ENCODE measurements around the gene ALDOA. TPM values are rescaled to one million over a fixed set of nuclear protein-coding genes. Genes with fewer than 3 reads are reported as not detected.
A peak's percentile ranks its signal among the peaks of the same experiment; 100 is the strongest.

The ALDOA gene
- total RNA-seq, 2 donors from 2014 or later = 1,322 to 2,822 TPM

DNA sequence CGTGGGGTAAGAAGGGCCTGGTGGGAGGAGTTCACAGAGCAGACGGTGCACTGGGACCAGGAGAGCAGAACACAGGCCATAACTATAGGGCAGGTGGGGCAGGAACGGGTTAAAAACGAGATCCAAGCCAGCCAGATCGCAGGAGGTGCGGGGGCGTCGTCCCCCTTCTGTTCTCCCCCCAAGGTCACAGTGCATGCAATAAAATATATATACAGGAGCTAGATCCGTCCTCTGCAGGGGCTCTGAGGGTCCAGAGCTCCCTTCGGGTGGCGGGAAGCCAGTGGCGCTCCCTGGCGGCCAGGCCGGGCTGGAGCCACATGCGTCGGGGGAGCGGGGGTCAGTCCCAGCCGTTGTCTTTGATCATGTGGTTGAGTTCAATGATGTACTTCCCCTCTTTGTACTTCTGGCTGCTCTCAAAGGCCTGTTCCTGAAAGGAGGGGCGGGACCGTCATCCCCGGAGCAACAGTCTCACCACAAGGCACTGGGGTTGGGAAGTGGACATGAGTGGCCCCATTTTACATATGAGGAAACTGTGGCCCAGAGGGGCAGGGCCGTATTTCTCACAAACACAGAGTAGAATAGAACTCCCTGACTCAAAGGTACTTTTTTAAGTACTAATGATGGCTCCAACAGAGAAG lies 26.9 kb downstream of the ALDOA start:
- ATAC-seq (peak; percentile 47 to 73), DNase-seq (ENCODE audit: low spot score in 2 of 2) (peak; percentile 73 to 92)
- Mint-ChIP-seq H3K9me3 (peaks cover under 1 to 8% of the 10 kb centered on the region in 2 donors), H3K36me3 (peaks cover 22 to 26% of the 10 kb centered on the region in 2 donors), H3K27ac (peak overlapping the region; percentile 94)

- no peak for ATAC-seq
- H3K9me3 Mint-ChIP-seq = peaks cover 5 to 12% of the 10 kb centered on the region in 2 donors
- peaks cover 27 to 36% of the 10 kb centered on the region in 2 donors for H3K36me3 Mint-ChIP-seq
- DNase-seq (ENCODE audit: low spot score in 2 of 2) = no peak
- peak overlapping the region; percentile 90 to 94 for H3K27ac Mint-ChIP-seq
These were observed 29.1 kb downstream of the ALDOA start for GRCh38 chr16:30094541-30095165.

DNA sequence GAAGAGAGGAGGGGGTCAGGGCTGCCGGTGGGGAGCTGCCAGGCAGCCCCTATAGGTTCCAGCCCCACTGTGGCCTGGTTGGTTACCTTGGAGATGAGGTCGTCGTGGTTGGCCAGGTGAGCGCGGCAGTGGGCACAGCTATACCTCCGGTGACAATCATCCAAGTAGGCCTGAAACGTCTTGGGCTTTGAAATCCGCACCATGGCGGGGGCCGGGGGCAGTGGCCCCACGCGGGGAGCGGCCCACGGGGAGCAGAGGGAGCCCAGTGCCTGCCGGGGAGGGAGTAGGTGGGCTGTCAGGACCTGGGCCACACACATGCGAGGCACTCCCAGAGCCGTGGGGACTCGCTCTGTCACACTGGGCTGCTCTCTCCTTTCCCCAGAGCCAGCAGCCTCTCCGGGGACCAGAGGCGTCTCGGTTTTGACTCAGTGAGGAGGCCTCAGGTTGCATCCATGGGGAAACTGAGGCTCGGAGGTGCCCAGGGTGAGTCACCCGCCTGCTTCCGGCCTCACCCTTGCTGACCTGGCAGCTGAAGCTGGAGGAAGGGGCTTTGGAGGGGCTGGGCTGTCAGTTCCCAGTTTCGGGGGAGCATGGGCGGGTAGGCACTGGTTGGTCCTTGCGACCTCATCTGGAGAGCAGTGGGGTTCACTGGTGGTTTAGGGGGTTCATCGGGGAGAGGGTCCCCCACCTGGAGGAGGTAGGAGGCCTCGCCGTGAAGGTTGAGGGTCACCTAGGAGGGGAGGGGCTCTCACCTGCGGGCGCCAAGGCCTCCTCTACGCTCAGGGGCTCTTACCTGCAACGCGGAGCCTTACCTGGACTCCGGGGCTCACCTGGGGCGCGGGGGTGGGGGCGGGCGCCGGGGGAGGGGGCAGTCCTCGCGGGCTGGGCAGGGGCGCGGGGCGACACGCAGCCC lies 29.9 kb downstream of the ALDOA start:
- no peak for ATAC-seq
- Mint-ChIP-seq H3K27ac (peak overlapping the region; percentile 94 to 96), H3K36me3 (peaks cover 27 to 36% of the 10 kb centered on the region in 2 donors), H3K9me3 (peaks cover 5 to 12% of the 10 kb centered on the region in 2 donors)
- peak in 1 of 2 donors; percentile 81 for DNase-seq (ENCODE audit: low spot score in 2 of 2)

DNA sequence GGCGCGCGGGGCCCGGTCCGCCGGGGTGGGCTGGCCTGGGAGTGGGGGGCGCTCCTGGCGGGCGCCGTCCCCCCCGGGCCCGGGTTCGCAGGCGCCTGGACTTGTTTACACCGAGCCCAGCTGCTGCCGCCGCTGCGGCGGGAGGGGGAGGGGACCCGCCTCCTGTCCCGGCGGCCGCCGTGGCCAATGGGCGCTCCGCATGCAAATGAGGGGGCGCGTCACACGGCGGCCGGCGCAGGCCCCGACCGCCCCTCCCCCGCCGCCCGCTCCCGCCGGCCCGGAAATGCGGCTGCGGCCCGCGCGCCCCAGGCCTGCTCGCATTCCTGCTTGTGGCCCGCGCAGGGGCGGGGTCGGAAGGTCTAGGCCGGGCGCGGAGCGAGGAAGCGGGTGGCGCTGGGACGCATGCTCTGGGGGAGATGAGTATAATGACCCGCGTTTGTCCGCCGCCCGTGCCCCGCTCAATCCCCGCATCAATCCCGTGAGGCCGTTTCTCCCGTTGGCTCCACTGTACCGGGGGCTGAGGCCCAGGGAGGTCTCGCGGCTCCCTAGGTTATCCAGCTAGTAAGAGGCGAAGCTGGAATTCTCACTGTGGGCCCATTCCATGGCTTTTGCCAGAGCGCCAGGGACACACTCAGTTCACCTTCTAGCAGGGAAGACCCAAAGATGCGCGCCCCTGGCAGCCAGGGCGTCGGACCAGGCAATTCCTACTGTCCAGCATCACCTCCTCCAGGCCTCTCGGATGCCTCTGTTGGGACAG lies 30.7 kb downstream of the ALDOA start, which contains the start of gene YPEL3:
YPEL3 (minus strand) TSS at position 109 of the 757 bp plus-strand sequence. CDS start 731 bp downstream, outside the sequence.
- peaks cover 5 to 12% of the 10 kb centered on the region in 2 donors for H3K9me3 Mint-ChIP-seq
- peak within 1 kb of the TSS; percentile 94 to 96 for H3K27ac Mint-ChIP-seq
- DNase-seq (ENCODE audit: low spot score in 2 of 2) = peak; percentile 88 to 93
- peak; percentile 56 to 74 for ATAC-seq
- peaks cover 27 to 36% of the 10 kb centered on the region in 2 donors for H3K36me3 Mint-ChIP-seq

- peaks cover 5 to 12% of the 10 kb centered on the region in 2 donors for H3K9me3 Mint-ChIP-seq
- peaks cover 27 to 36% of the 10 kb centered on the region in 2 donors for H3K36me3 Mint-ChIP-seq
- ATAC-seq (no peak), DNase-seq (ENCODE audit: low spot score in 2 of 2) (no peak)
- peak overlapping the region; percentile 94 to 95 for H3K27ac Mint-ChIP-seq
These were observed 31.5 kb downstream of the ALDOA start for GRCh38 chr16:30096862-30097563.

DNA sequence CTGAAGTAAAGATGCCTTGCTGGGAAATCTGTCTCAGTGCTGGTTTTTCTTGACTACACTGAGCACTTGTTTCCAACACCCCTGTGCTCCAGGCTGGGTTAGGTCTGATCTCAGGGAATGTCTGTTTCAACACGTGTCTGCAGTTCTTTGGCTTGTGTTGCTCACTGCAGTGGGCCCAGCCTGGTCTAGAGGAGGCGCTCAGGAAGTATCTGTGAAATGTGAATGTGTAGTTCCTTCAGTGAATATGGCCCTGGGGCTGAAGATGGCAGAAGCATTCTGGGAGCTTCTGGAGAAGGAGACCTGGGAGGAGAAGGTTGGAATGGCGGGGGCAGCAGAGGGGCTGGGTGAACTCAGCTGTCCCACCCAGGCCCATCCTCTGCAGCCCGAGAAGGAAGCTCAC lies 38.5 kb downstream of the ALDOA start:
- Mint-ChIP-seq H3K27ac (peak overlapping the region in 1 of 2 donors; percentile 58), H3K9me3 (no peaks in the 10 kb centered on the region), H3K36me3 (peaks cover 0 to 14% of the 10 kb centered on the region in 2 donors)
- DNase-seq (ENCODE audit: low spot score in 2 of 2) (no peak), ATAC-seq (no peak)

DNA sequence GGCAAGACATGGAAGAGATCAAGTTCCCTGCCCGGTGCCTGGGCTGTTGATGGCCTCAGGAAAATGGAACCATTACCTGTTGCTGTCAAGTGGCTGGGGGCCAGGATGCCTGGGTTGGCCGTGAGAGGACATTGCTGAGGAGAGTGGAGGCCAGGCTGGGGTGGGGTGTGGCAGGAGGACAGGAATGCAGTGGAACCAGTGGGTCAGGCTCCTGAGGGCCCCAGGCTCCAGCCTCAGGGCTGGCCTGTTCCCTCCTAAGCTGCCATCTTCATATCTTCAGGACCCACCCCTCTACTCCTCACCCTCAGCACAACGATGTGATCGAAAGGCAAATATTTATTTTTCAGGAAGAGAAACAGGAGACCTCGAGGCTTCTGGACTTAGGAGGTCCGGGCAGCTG lies 38.9 kb downstream of the ALDOA start:
- DNase-seq (ENCODE audit: low spot score in 2 of 2) (no peak), ATAC-seq (peak in 1 of 2 donors; percentile 7)
- Mint-ChIP-seq H3K9me3 (no peaks in the 10 kb centered on the region), H3K36me3 (peaks cover 0 to 14% of the 10 kb centered on the region in 2 donors), H3K27ac (peak overlapping the region in 1 of 2 donors; percentile 58)

GRCh38 chr16:30108059-30108850 lies 42.7 kb downstream of the ALDOA start:
- peaks cover 0 to 14% of the 10 kb centered on the region in 2 donors for H3K36me3 Mint-ChIP-seq
- DNase-seq (ENCODE audit: low spot score in 2 of 2) = no peak
- no peak for ATAC-seq
- H3K27ac Mint-ChIP-seq = no peak overlapping the region
- no peaks in the 10 kb centered on the region for H3K9me3 Mint-ChIP-seq

DNA sequence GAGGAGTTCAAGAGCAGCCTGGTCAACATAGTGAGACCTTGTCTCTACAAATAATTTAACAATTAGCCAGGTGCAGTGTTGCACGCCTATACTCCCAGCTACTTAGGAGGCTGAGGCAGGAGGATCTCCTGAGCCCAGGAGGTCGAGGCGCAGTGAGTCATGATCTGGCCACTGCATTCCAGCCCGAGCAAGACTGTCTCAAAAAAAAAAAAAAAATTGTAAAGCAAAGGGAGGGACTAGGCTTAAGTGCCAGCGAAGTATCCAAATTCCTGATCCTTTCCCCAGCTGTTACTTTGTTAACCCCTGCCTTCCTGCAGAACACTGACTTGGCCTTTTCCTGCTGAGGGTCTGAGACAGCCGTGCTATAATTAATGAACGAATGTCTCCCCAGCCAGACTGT lies 45.1 kb downstream of the ALDOA start:
- Mint-ChIP-seq H3K36me3 (no peaks in the 10 kb centered on the region), H3K9me3 (no peaks in the 10 kb centered on the region), H3K27ac (peak overlapping the region in 1 of 2 donors; percentile 18)
- DNase-seq (ENCODE audit: low spot score in 2 of 2) (no peak), ATAC-seq (no peak)

- Mint-ChIP-seq H3K27ac (peak overlapping the region in 1 of 2 donors; percentile 77), H3K36me3 (no peaks in the 10 kb centered on the region), H3K9me3 (no peaks in the 10 kb centered on the region)
These were observed 46.9 kb downstream of the ALDOA start for GRCh38 chr16:30112197-30113030.

DNA sequence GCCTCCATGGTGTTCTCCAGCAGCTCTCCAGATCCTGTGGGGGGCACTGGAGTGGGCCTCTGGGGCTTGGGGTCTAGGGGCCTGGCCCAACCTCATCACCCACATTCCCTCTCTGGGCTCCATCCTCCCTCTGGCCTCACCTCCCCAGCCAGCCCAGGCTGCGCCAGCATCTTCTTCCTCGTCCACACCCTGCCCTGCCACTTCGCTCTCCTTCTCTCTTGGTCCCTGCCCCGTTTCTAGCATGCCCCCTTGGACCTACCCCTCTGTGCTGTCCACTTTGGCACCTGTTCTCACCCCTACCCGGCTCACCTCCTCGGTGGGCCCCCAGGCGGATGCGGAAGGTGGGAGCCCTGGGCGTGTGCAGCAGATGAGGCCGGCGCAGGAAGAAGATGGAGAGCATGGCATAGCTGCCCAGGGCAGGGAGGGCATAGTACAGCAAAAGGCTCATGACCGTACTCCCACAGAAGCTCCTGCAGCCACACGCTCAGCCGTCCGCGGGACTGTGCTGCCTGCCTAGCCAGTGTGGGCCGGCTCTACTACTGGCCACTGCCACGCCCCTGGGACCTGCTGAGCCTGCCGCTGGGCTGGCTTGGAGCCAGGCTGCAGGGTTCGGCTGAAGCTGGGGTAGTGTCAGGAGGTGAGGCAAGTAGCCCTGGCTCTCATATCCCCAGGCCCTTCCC lies 47.6 kb downstream of the ALDOA start, which contains the start of gene GDPD3:
GDPD3 (minus strand) TSS at position 507 of the 680 bp plus-strand sequence; CDS start at position 448, 59 bp downstream.
- ATAC-seq (peak; percentile 21 to 43), DNase-seq (ENCODE audit: low spot score in 2 of 2) (no peak)
- Mint-ChIP-seq H3K27ac (peak within 1 kb of the TSS; percentile 33 to 77), H3K36me3 (no peaks in the 10 kb centered on the region), H3K9me3 (no peaks in the 10 kb centered on the region)

More at GRCh38 chr16:30112197-30113030, 46.9 kb downstream of the ALDOA start:
- DNase-seq (ENCODE audit: low spot score in 2 of 2) (peak; percentile 76 to 78), ATAC-seq (peak; percentile 74 to 77)

DNA sequence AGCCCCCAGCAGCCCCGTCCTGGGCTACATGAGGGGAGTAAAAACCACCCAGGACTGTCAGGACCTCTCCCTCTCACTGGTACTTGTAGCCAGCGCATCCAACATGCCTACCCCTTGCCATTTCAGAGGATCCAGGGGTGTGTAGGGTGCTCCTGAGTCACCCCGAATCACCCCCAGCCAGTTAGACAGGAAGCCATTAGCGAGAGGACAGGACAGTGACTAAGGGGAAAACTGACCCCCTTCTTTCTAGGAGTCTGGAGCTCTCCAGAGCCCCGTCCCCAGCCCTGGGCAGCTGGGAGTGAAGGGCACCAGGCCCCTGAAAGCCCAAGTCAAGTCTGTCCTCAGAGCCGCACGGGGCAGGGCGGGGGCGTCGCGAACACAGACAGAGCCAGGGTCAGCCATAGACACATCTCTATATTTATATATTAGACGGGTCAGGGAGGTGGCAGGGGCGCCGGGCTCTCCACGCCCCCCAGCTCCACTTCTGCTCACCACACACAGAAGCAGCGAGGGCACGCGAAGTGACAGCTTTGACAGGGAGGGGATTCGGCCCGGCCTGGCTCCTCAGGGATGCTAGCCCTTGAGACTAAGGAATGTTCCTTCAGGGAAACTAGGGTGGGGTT lies 48.3 kb downstream of the ALDOA start:
- no peaks in the 10 kb centered on the region for H3K36me3 Mint-ChIP-seq
- H3K27ac Mint-ChIP-seq = no peak overlapping the region
- DNase-seq (ENCODE audit: low spot score in 2 of 2) (no peak), ATAC-seq (peak; percentile 8 to 19)
- no peaks in the 10 kb centered on the region for H3K9me3 Mint-ChIP-seq

- ATAC-seq (no peak), DNase-seq (ENCODE audit: low spot score in 2 of 2) (no peak)
- Mint-ChIP-seq H3K27ac (peak overlapping the region in 1 of 2 donors; percentile 53), H3K36me3 (no peaks in the 10 kb centered on the region), H3K9me3 (no peaks in the 10 kb centered on the region)
These were observed 48.9 kb downstream of the ALDOA start for GRCh38 chr16:30114411-30114810.

Data from activated naive CD4-positive, alpha-beta T cell treated with anti-CD3 and anti-CD28 coated beads, Interleukin-2, amount 50 U/mL, for 72 hours (primary cell).